HL-60/S4 (cell line): Measurements from ENCODE around the gene CIAO2B.
"Not testable (repeated sequence)": the region's sequence is repeated elsewhere in the genome, so short reads cannot be mapped to it uniquely, and the experiment has no call there.

Experiments
- in situ Hi-C: fragments of 300-500 bp; cut with MboI; formaldehyde crosslinking; loops from 2 replicates; pipeline ENCODE4 v1.14.3; 2022; ENCODE audit warnings: low sequenced_read_pairs

The CIAO2B gene

DNA sequence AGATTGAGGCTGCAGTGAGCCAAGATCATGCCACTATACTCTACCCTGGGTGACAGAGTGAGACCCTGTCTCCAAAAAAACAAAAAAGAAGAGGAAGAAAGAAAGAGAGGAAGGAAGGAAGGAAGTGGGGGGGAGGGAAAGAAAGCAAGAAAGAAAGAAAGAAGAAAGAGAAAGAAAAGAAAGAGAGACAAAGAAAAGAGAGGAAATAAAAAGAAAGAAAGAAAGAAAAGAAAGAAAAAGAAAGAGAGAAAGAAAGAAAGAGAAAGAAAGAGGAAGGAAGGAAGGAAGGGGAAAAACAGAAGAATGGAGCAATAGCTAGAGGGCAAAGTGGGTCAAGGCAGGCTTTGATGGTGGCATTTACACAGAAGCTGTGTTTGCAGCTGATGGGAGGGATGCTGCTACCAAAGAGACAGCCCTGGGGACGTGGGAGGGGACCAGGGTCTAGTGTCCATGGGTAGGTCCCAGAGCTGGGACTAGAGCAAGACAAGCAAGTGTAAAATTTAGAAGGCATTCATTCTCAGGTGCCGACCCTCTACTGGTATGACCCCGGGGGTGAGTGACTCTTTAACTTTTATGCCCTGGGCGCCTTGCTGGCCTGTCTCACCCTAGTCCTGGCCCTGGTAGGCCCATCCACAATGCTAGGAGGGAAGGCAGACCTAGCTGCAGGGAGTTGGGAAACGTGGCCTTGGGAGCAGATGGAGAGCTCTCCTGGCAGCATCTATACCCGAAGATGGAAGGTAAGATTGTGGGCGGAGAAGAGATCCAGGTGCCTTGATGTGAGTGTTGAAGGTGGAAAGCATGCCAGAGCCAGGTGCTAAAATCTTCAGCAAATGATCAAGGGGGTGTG is 24.9 kb upstream of the CIAO2B start:
- in situ Hi-C loops = loop anchor here (25.0 kb wide), 1 partner anchor 503 kb away; no protein-coding TSS in a partner anchor

GRCh38 chr16:66956154-66956457 is 21.9 kb upstream of the CIAO2B start:
- in situ Hi-C loops = loop anchor here (25.0 kb wide), 1 partner anchor 506 kb away; no protein-coding TSS in a partner anchor

GRCh38 chr16:66955363-66956153 is 21.4 kb upstream of the CIAO2B start:
- in situ Hi-C loops = loop anchor here (25.0 kb wide), 1 partner anchor 507 kb away; no protein-coding TSS in a partner anchor

- in situ Hi-C loops = loop anchor here (25.0 kb wide), 1 partner anchor 508 kb away; no protein-coding TSS in a partner anchor
Observed at GRCh38 chr16:66954097-66954659, 20.0 kb upstream of the CIAO2B start.

DNA sequence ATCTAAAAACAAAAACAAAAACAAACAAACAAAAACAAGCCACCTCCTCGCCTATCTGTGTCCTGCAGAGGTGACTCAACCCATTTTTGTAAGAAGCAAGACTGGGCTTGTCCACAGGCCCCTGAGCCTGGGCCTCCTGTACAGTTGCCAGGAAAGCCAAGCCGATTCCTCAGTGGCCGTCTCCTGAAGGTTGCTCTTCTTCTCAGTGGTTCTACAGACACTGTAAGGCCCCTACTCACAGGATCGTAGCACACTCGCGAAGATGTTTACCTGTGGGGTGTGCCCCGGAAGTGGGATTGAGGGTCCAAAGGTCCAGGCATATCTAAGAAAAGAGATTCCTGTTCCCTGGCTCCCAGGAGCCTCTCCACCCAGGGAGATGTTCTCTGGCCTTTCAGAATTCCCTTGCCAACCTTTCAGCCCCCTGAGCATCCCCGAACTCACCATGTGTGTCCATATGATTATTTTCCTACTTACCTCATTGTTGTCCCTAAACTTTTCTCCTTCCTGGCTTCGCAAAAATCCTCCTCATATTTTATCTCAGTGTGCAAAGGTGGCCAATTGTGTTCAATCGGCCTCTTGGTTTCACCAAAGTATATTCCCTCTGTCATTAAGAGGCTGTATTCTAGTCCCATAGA is 19.4 kb upstream of the CIAO2B start:
- in situ Hi-C loops = loop anchor here (25.0 kb wide), 1 partner anchor 509 kb away; no protein-coding TSS in a partner anchor

- in situ Hi-C loops = loop anchor here (25.0 kb wide), 1 partner anchor 510 kb away; no protein-coding TSS in a partner anchor
Observed at GRCh38 chr16:66952430-66953110, 18.4 kb upstream of the CIAO2B start.

GRCh38 chr16:66950971-66951790 is 17.0 kb upstream of the CIAO2B start:
- in situ Hi-C loops = loop anchor here (25.0 kb wide), 1 partner anchor 511 kb away; no protein-coding TSS in a partner anchor

DNA sequence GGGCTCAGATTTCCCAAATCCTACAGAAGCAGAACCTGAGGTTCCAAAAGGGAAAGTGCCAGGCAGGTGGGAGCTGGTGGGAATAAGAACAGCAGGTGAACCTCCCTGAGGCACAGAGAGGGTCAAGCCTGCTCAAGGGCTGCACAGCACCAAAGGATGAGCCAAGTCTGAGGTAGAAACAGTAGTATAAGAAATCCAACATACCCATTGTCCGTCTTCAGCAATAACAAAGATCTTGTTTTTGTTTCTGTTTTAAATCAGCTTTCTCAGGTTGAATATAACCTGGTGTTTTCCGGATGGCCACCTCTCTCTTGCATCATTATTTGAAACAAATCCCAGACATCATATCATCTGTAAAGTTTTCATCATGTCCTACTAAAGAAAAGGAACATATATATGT is 16.2 kb upstream of the CIAO2B start:
- in situ Hi-C loops = loop anchor here (25.0 kb wide), 1 partner anchor 512 kb away; no protein-coding TSS in a partner anchor

DNA sequence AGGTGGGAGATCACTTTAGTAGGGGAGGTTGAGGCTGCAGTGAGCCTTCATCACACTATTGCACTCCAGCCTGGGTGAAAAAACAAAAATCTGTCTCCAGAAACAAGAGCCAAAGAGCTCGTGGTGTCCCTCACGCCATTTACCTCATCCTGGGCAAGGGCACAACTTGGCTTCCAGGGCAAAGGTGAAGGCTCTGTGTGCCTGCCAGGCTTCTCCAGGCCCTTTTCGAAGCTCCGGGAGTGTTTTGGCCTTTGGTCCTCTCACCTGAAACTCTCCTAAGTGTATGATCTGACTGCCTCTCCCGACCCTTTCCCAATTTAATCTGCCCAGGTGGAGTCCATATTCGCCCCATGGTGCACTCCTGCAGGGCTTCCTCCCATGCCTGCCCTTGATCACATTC is 15.3 kb upstream of the CIAO2B start:
- in situ Hi-C loops = no loop called here

GRCh38 chr16:66948837-66949225 is 14.6 kb upstream of the CIAO2B start:
- in situ Hi-C loops = no loop called here

GRCh38 chr16:66948134-66948836 is 14.1 kb upstream of the CIAO2B start:
- in situ Hi-C loops = no loop called here

- in situ Hi-C loops = no loop called here
Observed at GRCh38 chr16:66947302-66948065, 13.3 kb upstream of the CIAO2B start.

DNA sequence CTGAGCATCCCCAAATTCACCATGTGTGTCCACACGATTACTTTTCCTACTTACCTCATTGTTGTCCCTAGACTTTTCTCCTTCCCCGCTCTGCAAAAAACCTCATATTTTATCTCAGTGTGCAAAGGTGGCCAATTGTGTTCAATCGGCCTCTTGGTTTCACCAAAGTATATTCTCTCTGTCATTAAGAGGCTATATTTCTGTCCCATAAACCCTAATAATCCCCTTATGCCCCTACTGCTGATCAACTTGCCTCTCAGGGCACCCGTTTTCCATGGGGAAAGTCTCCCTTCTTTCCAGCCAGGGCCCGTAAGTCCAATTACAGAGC is 12.7 kb upstream of the CIAO2B start:
- in situ Hi-C loops = no loop called here

- in situ Hi-C loops = no loop called here
Observed at GRCh38 chr16:66946541-66946940, 12.3 kb upstream of the CIAO2B start.

DNA sequence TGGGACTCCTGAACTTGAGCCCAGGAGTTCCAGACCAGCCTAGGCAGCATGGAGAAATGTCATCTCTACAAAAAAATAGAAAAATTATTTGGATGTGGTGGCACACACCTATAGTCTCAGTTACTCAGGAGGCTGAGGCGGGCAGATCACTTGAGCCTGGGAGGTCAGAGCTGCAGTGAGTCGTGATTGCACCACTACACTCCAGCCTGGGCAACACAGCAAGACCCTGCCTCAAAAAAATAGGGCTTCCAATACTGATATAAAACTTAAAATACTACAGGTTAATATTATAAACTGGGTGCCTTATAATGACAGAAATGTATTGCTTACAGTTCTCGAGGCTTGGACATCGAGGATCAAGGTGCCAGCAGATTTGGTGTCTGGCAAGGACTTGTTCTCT is 11.7 kb upstream of the CIAO2B start:
- in situ Hi-C loops = no loop called here

- in situ Hi-C loops = not testable (repeated sequence)
Observed at GRCh38 chr16:66944971-66945370, 10.8 kb upstream of the CIAO2B start.

- in situ Hi-C loops = no loop called here
Observed at GRCh38 chr16:66944054-66944441, 9.8 kb upstream of the CIAO2B start.

- in situ Hi-C loops = no loop called here
Observed at GRCh38 chr16:66943426-66944053, 9.3 kb upstream of the CIAO2B start.
